Measurements from ENCODE around the gene MCM8. TPM values are rescaled to one million over a fixed set of nuclear protein-coding genes. Genes with fewer than 3 reads are reported as not detected.

MCM8 gene
- total and polyA plus RNA-seq, 2 experiments from 2014 or later: 1.5 to 6.7 TPM

Small RNA genes lying within 50 kb of the gene (small RNA-seq; reads per million reads assigned to genes)
- gene RF00019 (not detected), gene RN7SL498P (not detected)

Other genes starting within 250 kb of the MCM8 start
- gene SHLD1, start 200.3 kb upstream of the MCM8 start, total RNA-seq: 5.9 and 8.3 TPM in 2 replicates
- 9.1 and 11.2 TPM in 2 replicates for gene SHLD1, start 200.3 kb upstream of the MCM8 start, polyA plus RNA-seq
- gene CHGB, start 39.1 kb upstream of the MCM8 start, total RNA-seq: 1.3 and 1.4 TPM in 2 replicates
- gene CHGB, start 39.1 kb upstream of the MCM8 start, polyA plus RNA-seq: 0.86 and 2.5 TPM in 2 replicates
- gene TRMT6, start 119 bp upstream of the MCM8 start, total RNA-seq: 9.0 and 10.1 TPM in 2 replicates
- gene TRMT6, start 119 bp upstream of the MCM8 start, polyA plus RNA-seq: 11.2 and 14.2 TPM in 2 replicates
- gene CRLS1, start 55.5 kb downstream of the MCM8 start, total RNA-seq: 122 and 127 TPM in 2 replicates
- gene CRLS1, start 55.5 kb downstream of the MCM8 start, polyA plus RNA-seq: 115 TPM in 2 replicates
- 10.5 and 19.2 TPM in 2 replicates for gene LRRN4, start 103.4 kb downstream of the MCM8 start, total RNA-seq
- gene LRRN4, start 103.4 kb downstream of the MCM8 start, polyA plus RNA-seq: 94.5 and 112 TPM in 2 replicates
- 11.3 and 13.9 TPM in 2 replicates for gene FERMT1, start 172.4 kb downstream of the MCM8 start, total RNA-seq
- gene FERMT1, start 172.4 kb downstream of the MCM8 start, polyA plus RNA-seq: 3.4 and 6.0 TPM in 2 replicates

Measured in hepatocyte (in vitro differentiated cells).